Activated CD4-positive, alpha-beta T cell treated with anti-CD3 and anti-CD28 coated beads, Interleukin-2, amount 50 U/mL, for 4 hours (primary cell): ENCODE measurements around the gene SMAD7.

Experiments used
- DNase-seq, 2 experiments: peaks; one replicate each; pipeline ENCODE4 v3.0.0-alpha.2; 2020

SMAD7 gene

GRCh38 chr18:48913201-48913600 is 37.6 kb downstream of the SMAD7 start:
- peak; percentile 52 to 53 for DNase-seq

- DNase-seq = no peak
Observed at GRCh38 chr18:48910972-48911545, 39.7 kb downstream of the SMAD7 start.

DNA sequence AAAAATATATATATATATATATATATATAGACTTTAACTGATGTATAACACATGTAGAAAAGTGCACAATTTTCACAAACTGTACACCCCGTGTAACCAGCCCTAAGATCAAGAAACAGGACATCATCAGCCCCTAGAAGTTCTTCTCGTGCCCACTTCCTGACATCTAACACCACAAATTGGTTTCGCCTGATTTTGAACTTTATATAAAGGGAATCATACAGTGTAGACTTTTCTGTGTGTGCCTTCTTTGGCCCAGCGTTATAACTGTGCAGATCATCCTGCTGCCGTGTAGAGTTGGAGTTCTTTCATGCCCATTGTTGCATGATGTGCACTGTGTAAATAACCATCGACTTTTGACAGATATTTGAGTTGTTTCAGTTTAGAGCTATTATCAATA is 41.0 kb downstream of the SMAD7 start:
- no peak for DNase-seq

- DNase-seq = no peak
Observed at GRCh38 chr18:48908916-48909315, 41.8 kb downstream of the SMAD7 start.

GRCh38 chr18:48905513-48905912 is 45.3 kb downstream of the SMAD7 start:
- DNase-seq = no peak

DNA sequence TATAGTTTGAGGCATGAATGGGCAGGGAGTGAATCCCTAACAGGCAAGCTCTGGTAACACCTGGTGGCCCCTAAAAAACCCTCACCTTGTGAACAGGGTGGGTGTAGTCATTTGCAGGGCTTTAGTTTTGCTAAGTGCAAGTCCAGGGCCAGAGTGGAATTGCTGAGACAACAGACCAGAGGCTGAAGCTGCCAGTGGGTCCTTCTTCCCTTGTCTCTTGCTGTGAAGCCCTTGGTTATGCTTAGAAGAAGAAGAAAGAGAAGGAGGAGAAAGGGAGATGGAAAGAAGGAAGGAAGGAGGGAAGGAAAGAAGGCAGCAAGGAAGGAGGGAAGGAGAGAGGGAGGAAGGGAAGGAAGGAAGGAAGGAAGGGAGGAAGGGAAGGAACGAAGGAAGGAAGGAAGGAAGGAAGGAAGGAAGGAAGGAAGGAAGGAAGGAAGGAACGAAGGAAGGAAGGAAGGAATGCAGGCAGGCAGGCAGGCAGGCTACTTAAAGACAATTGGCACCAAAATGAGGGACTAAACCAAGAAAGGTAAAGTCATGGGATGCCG is 45.8 kb downstream of the SMAD7 start:
- DNase-seq = no peak

DNA sequence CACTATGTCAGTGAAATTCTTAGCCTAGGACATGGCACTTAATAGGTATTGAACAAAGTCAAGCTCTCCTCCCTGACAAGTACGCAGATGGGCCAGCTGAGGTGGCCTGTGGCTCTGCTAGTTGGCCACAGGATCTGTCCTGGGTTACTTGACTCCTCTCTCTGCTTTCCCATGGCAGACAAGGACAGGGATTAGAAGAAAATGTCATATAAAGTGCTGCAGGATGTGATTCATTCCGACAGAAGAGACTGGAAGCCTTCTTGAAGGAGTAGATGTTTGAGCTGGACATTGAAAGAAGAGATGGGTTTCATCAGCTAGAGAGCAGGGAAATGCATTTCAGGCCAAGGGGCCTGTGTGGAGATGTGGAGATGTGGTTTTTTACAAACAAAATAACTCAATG is 46.7 kb downstream of the SMAD7 start:
- no peak for DNase-seq

GRCh38 chr18:48902856-48903601 is 47.7 kb downstream of the SMAD7 start:
- no peak for DNase-seq

DNA sequence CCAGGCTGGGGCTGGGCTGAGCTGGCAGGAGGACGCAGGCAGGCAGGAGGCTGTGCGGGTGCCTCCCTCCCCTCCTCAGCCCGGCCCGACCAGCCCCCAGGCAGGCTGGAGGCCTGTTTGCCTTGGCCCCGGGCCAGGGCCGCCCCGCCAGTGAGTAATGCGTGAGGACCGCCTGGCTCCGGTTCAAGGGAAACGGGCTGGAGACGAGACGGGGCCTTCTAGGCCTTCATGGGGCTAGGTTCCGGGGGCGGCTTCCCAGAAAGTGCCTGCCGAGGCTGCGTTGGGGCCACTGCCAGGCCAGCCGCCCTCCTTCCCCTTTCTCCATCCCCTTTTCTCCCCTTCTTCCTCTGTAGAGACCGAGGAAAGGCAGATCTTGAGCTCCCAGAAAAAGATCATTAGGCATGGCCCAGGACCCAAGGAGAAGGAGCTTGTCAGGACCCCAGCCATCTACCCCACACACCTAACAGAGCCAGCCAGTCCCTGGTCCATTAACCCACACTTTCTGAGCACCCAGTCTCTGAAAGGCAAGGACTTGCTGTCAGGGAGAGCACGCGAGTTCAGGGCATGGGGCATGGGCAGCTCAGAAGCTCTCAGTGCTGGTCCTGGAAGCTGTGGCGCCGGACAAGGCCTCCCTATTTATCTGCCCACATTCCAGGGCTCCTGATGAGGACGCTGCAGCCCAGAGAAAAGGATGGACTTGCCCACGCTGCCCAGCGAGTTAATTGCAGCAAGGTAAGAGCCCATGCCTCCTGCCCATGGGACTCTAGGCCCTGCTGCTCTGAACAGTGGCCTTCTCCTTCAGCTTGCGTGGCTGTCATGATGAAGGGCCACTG is 48.5 kb downstream of the SMAD7 start:
- DNase-seq = no peak

DNA sequence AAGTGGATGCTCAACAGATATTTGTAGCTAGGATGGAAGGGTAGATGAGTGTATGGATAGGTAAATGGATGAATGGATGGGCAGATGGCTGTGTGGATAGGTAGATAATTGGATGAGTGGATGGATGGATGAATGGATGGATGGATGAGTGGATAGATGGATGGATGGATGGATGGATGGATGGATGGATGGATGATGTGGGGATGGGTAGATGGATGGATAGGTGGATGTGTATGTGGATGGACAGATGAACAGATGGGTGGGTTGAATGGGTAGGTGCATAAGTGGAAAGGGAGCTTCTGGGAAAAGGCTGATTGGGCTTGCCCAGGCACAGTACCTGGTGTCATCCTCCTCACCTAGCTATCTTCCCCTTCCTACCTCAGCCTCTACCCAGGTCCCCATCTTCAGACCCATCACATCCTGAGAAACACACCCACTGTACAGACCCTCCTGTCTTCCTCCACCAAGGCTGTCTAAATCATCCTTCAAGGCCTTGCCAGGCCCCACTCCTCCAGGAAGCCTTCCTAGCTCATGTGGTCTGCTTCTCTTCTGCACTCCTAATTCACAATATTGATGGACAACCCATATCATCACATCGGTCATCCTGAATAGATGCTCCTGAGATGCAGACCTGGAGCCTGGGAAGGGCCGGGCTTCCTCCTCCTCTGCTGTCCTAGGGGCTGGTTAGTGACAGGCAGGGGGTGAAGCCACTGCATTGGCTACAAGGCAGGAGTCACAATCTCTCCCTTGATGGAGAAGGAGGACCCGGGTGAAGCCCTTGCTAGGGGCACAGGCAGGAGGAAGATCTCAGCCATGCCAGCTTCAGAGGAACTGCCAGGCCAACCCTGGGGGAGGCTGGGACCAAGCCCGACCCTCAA is 49.4 kb downstream of the SMAD7 start:
- no peak for DNase-seq

GRCh38 chr18:48900469-48900868 is 50.3 kb downstream of the SMAD7 start:
- no peak for DNase-seq

- DNase-seq = no peak
Observed at GRCh38 chr18:48899558-48900174, 51.1 kb downstream of the SMAD7 start.

DNA sequence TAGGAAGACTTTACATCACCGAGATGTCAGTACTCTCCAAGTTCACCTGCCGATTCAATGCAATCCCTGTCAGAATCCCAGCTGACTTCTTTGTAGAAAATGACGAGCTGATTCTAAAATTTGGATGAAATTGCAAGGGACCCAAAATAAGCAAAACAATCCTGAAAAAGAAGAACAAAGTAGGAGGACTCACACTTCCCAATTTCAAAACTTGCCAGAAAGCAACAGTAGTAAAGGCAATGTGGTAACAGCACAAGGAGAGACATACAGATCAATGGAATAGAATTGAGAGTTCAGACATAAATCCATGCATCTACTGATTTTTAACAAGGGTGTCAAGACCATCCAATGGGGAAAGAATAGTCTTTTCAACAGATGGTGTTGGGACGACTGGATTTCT is 52.2 kb downstream of the SMAD7 start:
- no peak for DNase-seq

GRCh38 chr18:48897531-48897930 is 53.2 kb downstream of the SMAD7 start:
- DNase-seq = no peak

DNA sequence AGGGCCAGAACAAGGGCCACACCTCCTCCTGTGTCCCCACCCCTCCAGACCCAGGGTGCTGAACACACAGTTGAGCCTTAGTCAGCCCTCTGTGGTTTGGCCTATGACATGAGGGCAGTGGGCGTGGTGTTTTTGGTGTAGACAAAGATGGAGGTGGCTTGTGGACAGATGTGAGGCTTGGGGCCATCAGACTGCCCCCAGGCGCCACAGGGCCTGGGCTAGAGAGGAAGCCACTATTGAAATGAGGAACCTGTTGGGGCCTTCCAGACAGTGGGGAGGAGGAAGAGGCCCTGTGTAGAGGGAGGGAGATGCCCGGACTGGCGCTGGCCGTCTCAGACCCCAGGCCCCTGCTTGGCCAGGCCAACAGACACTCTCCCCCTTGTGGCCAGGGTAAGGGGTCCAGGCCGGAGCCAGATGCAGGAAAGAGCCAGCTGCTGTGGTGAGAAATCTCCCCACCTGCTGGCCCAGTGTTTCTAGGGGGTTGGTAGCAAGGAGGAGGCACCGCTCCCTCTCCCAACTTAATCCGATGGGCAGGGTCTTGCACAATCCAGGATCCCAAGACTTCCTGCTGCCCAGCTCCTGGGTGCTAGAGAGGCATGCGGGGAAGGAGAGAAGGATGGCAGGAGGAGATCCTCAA is 53.8 kb downstream of the SMAD7 start:
- no peak for DNase-seq

DNA sequence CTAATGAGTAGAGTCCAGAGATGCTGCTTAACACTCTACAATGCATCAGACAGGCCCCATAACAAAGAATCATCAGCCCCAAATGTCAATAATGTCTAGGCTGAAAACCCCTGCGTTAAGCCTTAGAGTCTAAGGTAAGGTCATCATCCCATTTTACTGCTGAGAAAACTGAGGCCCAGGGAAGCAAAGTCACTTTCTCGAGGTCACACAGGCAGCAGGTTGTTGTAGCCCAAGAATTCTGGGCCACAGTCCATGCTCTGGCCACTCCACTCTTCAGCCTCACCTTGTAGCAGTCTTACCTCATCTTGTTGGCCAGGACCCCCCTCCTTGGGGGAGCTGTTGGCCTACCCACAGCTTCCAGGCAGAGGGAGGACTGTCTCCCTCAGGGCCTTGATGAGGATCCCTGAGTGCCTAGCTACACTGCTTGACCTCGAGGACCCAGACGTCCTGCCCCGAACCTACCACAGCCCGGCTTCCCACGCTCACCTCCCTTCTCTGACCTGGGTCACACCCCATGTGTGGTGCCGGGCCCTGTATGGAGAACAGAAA is 54.4 kb downstream of the SMAD7 start:
- DNase-seq = no peak

- DNase-seq = no peak
Observed at GRCh38 chr18:48894799-48895346, 55.9 kb downstream of the SMAD7 start.

DNA sequence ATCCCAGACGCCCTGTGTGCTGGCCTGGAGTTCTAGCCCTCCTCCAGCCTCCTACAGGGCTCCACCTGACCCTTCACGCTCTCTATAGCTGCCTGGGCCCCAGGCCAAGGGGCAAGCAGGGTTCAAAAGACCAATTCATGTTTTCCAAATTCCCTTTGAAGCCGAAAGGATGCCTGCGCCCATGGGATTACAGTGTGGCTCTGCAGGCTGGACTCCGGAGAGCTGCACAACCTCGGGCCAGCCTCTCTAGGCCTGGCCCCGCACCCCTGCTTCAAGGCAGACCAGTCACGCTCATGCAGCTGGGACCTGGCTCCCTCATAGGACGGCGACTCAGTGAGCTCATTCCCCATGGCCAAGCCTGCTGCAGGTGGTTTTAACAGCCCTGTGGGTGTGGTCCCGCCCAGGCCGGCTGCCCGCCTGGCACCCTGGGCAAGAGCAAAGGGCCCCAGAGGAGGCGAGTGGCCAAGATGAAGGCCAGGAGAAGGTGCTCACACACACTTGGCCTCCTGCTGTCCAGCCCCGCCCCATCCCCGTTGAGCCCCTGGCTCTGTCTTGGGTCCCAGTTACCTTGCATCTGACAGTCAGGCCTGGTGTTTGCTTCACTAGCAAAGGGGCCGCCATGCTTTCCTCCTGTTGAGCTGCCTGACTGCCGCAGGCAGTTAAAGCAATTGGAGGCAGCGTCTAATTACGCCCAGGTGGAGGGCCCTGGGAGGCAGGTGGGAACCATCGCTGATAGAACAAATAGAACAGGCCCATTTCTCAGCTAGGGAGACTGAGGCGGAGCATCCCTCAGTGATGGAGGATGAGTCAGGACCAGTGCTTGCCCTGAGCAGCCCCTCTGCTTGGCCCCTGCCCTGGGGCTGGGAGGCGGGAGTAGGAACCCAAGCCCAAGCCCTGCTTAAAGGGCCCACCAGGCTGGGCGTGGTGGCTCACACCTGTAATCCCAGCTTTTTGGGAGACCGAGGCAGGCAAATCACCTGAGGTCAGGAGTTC is 56.9 kb downstream of the SMAD7 start:
- no peak for DNase-seq

DNA sequence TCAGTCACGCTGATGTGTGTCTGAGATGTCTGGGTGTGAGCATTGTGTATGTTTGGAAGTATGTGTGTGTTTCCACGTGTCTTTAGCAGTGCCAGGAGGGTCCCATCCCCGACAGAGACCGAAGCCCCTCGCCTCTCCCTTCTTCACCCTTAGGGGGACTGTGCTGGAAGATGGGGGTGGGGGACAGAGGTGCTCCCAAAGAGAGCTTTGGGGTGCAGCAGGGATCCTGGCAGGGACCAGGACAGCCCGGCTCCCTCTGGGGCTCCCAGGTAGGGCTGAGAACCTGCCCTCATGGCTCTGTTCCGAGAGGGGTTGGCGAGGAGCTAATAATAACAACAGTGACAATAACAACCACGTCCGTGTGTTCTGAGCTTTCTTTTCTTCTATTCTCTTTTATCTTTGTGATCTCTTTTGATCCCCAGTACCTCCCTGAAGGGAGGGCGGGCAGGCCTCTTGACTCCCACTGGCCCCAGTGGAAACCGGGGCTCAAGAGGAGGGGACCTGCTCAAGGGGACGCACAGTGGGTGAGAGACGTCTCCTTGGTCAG is 57.6 kb downstream of the SMAD7 start:
- no peak for DNase-seq
